SW 1271 (cell line): ENCODE data around the gene PRDM12.

Source experiments
- DNase-seq, 2 experiments: peaks; one replicate each; lab custom pipeline; 2025; lab: John Stamatoyannopoulos, UW

The PRDM12 gene

GRCh38 chr9:130664251-130665028 is at the start of gene PRDM12:
Gene PRDM12, plus strand, starts transcription at chr9:130664594. Its CDS starts 60 bp downstream, at chr9:130664654.
- no peak for DNase-seq

- DNase-seq, result no peak
These were observed 47.9 kb upstream of the PRDM12 start for GRCh38 chr9:130616451-130616850.

DNA sequence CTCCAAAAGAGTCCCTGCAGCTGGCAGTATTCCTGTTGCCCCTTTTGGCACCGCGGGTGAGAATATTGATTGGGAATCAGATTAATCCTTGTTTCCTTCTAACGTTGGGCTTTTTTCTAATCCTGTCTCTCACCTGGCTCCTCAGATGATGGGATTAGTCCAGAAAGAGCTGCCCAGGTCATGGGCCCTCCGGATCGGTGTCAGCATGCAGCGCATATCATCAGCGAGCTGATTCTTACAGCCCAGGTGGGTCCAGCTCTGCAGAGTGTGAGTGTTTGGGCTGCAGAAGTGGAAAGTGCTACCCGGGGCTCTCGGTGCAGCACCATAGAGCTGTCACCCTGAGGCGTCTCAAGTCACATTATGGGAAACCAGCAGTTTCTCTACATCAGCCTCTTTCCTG is 40.9 kb upstream of the PRDM12 start:
- DNase-seq, result no peak

DNA sequence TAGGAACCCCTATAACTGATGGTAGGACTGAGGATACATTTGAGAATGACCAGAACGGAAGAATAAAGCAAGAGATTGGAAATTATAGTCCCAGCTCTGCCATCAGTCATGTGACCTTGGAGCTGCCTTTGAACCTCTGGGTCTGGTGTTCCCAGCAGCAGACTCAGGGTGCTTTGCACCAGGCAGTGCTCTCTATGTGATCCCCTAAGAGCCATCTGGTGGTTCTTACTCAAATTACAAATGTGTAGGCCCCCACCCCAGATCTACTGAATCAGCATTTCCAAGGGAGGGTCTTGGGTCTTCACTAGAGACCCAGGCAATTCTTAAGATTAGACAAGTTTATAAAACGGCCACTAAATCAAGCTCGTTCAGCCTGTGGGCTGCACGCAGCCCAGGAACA is 40.2 kb upstream of the PRDM12 start:
- no peak for DNase-seq

DNA sequence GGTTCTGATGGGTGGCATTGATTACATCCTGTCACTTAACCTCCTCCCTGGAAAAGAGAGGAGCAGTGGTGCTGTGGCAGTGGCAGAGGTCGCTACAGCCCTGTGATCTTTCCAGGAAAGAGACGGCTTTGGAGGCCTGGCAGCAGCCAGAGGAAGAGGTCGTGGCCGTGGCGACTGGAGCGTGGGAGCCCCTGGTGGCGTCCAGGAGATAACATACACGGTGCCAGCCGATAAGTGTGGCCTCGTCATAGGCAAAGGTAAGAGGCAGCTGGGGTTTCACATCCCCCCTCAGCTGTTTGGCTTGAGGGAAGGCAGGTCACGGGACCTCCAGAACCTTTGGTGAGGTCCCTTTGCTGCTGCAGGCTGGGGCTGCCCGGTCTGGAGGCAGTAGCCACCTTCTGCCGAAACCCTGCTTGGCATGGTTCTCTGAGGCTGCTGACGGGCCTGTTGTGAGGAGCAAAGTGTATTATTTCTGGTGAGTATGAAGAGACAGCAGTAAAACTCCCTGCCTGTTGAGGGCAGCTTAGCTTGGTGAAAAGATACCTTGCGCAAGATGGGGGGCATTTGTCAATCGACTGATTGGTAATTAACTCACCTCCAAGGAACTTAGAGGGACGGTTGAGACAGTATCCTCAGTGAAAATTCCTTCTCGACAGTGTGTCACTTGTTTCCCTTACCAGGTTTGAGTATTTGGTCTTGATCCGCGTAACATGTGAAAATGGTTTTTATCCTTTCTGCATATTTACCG is 38.0 kb upstream of the PRDM12 start:
- no peak for DNase-seq

DNA sequence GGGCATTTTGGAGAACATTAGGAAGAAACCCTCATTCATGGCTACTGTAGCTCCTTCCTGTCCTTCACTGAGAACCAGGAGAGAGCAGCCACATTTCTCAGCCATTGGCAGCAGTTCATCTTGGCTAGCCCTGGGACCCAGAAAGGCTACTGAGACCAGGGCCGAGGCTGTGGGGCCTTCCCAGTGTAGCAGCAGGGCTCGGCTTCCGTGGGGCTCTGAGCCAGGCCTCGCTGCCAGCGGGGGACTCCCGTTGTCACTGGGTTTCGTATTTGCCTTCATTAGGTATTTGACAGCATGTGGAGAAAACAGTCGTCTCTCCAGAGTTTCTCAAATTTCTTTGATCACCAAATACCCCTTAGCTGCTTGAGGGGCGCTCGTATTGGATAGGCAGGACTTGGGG is 37.3 kb upstream of the PRDM12 start:
- DNase-seq, result no peak

GRCh38 chr9:130627896-130628792 is 36.2 kb upstream of the PRDM12 start:
- DNase-seq, result no peak

DNA sequence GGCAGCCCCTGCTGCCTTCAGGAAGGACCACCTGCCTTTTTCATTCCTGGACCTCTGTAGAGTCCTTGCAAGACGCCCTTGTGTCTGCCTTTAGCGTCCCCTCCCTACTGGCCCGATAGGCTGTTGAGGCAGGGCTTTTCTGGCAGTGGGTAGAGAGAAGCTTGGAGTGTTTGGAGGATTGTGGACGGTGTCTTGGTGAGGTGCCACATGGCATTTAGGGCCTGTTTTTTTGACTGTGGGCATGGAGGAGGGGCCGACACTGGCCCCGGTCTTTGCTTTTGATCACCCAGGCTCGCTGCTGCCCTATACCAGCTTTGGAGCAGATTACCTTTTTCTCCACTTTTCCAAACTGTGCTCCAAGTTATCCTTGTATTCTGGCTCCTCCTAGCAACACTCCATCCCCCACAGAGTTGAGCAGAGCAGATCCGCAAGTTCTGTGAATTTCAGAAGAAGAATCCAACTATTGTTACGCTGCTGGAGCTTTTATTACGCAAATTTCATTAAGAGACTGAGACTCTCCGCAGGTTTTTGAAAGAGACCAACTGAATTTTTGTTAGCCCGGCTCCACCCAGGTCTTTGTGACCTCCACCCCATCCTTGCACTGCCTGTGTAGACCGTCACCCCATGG is 34.8 kb upstream of the PRDM12 start:
- DNase-seq, result no peak

DNA sequence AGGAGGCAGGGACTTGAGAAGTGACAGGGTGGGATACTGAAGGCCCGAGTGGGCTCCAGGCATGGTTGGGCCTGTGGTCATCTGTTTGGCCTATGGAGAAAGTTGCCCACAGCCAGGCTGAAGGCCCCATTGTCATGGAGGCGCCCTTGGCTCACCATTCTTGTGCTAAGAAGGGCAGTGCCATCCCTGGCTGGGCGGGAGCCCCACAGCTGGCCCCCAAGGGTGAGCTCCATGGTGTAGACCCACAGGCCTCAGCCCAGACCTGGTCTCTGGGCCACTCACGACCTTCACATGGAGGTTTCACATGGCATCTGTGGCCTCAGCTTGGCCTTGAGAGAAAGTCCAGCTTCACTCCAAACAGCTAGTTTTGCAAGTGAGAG is 34.3 kb upstream of the PRDM12 start:
- no peak for DNase-seq

GRCh38 chr9:130630506-130631330 is 33.7 kb upstream of the PRDM12 start:
- no peak for DNase-seq

GRCh38 chr9:130631331-130632080 is 32.9 kb upstream of the PRDM12 start:
- DNase-seq, result no peak

DNA sequence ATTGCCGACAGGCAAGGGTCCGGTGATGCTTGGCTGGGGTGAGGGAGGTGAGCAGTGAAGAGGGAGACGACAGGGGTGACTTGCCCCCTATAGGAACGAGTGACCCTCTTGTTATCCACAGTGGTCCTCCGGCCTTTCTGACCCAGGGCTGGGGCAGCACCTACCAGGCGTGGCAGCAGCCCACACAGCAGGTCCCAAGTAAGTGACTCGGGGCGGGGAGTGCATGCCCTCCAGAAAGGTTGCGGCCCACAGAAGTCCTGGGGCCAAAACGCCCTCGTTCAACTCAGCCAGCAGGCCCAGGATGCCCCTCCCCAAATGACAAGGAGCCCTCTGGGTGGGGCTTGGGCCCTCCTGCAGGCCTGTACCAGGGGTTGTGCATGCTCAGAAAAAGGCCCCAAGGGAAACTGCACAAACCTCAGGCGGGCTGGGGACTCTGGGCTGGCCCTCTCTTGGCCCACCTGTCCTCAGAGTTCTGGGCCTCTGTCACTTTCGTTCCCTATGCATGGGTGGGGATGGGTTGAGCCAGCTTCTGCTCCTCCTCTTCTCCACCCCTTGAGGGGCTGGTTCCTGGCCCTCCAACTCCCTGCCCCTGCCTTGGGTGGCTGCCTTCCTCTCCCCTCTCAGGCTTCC is 32.2 kb upstream of the PRDM12 start:
- no peak for DNase-seq

DNA sequence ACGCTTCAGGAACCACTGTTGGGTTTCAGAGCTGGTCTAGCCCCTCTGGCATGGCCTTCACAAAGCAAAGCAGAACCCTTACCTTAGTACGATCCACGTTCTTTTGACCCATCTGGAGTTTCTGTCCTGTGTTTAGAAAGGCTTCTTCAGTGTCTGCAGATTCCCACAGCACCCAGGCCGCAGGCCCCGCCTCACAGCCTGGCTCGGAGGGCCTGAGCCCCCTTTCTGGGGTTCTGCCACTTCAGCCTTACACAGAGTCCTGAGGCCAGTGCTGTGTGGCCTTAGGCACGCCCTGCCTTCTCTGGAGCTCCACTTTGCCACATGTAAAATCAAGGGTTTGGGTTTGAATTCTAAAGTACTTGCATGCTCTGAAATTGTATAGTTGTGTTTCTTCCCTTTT is 31.6 kb upstream of the PRDM12 start:
- no peak for DNase-seq

- DNase-seq, result no peak
These were observed 30.8 kb upstream of the PRDM12 start for GRCh38 chr9:130633336-130634190.

- DNase-seq, result no peak
These were observed 30.1 kb upstream of the PRDM12 start for GRCh38 chr9:130634191-130634768.

DNA sequence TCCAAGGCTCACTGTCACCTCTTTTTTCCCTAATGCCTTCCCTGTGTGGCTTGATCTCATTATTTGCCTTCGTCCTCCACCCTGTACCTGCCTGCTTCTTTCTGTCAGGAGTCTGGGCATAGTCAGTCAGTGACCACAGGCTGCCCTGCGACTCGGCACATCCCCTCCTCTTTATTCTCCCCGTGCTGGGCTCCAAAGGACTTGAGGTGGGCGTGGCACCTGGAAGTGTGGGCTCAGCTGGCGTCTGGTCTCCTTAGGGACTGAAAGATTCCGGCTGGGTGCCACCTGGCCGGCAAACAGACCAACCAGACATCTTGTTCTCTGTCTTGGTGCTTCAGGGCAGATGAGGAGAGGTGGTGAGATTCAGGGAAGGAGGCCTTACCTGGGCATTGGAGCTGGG is 29.6 kb upstream of the PRDM12 start:
- DNase-seq, result no peak

DNA sequence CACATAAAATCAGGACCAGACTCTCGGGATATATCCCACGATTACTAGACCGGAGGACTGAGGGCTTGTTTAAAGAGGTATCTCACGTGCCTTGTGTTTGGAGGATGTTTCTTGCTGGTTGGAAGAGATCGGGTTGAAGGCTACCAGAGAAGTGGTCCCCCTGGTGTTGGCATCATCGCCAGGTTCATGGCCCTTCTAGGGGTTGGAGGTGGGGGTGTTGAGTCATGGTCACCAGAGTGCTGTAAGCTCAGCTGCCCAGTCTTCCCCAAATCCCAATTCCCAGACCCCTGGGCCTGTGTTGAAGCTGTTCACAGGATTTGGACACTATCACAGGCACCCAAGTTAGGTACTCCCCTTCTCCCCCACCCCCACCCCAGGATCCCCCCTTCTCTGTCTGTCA is 29.1 kb upstream of the PRDM12 start:
- no peak for DNase-seq
